ENCODE data around the gene SPTLC2.

- TF ChIP-seq ASH2L (IDR thresholded peaks at IDR 0.05; ENCODE audit: insufficient read length, low read depth, low read length) (no peak), PRDM10 (CRISPR knock-in tag; IDR thresholded peaks at IDR 0.05; ENCODE audit: low read depth) (no peak), ZNF3 (CRISPR knock-in tag; IDR thresholded peaks at IDR 0.05) (no peak), RAD21 (CRISPR knock-in tag; IDR thresholded peaks at IDR 0.05) (no peak), BCL3 (CRISPR knock-in tag; IDR thresholded peaks at IDR 0.05) (no peak), SNAPC2 (CRISPR knock-in tag; IDR thresholded peaks at IDR 0.05) (no peak)
Measured at GRCh38 chr14:77543240-77543551, 73.2 kb downstream of the SPTLC2 start.
